Suprapubic skin (tissue), 4 donors: Measurements from ENCODE around the gene AP1M1.

Experiments used
- EP300 ChIP-seq: sonication (generic); formaldehyde crosslinking; IDR thresholded peaks from one replicate; pipeline ENCODE4 v1.6.1; 2017; ENCODE audit warnings: antibody characterized with exemption
- POLR2A ChIP-seq, 2 donors: fragments of 450-650 bp; IDR thresholded peaks; one replicate each; pipeline ENCODE4 v1.6.1; 2017; ENCODE audit warnings: antibody characterized with exemption in 2 of 2, mild to moderate bottlenecking in 2 of 2, moderate library complexity in 2 of 2
- POLR2AphosphoS5 ChIP-seq, 3 donors: sonication (generic); formaldehyde crosslinking; IDR thresholded peaks; one replicate each; pipeline ENCODE4 v1.6.1; 2017; ENCODE audit warnings: antibody characterized with exemption in 3 of 3
- TF ChIP-seq, protein P1 (sequence below), 2 donors: fragments of 200-600 bp in 1 of 2; fragments of 450-650 bp in 1 of 2; sonication (generic) in 1 of 2; IDR thresholded peaks; one replicate each; pipeline ENCODE4 v1.5.1; 2016 to 2019; ENCODE audit warnings: antibody characterized with exemption in 2 of 2, mild to moderate bottlenecking in 1 of 2, moderate library complexity in 1 of 2

- TF ChIP-seq, protein P1, sequence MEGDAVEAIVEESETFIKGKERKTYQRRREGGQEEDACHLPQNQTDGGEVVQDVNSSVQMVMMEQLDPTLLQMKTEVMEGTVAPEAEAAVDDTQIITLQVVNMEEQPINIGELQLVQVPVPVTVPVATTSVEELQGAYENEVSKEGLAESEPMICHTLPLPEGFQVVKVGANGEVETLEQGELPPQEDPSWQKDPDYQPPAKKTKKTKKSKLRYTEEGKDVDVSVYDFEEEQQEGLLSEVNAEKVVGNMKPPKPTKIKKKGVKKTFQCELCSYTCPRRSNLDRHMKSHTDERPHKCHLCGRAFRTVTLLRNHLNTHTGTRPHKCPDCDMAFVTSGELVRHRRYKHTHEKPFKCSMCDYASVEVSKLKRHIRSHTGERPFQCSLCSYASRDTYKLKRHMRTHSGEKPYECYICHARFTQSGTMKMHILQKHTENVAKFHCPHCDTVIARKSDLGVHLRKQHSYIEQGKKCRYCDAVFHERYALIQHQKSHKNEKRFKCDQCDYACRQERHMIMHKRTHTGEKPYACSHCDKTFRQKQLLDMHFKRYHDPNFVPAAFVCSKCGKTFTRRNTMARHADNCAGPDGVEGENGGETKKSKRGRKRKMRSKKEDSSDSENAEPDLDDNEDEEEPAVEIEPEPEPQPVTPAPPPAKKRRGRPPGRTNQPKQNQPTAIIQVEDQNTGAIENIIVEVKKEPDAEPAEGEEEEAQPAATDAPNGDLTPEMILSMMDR (IDR thresholded peaks at IDR 0.05), result no peak
- TF ChIP-seq POLR2A (IDR thresholded peaks at IDR 0.05) (no peak), POLR2AphosphoS5 (IDR thresholded peaks at IDR 0.05) (no peak), EP300 (no peak)
These were observed 21.8 kb upstream of the AP1M1 start for GRCh38 chr19:16175954-16176353.
